K562 (cell line): ENCODE data around the gene PRSS38. TPM values are rescaled to one million over a fixed set of nuclear protein-coding genes. Genes with fewer than 3 reads are reported as not detected.

Experiments
- ATAC-seq: fragments of 200-7000 bp; cut with Tn5 transposase; 3 replicates; pipeline ENCODE4 v1.9.1; 2020; ENCODE audit warnings: moderate library complexity
- BruUV-seq: library from RNA; stranded (reverse); fragments of 400-500 nt; replicated peaks from 2 replicates; lab custom pipeline; 2021; lab: Mats Ljungman, UMichigan
- CTCF ChIA-PET: fragments of 300-600 bp; formaldehyde crosslinking; extraction: SDS; loops from one replicate; lab custom pipeline; 2021; ENCODE audit warnings: low intra/inter-chr PET ratio; lab: Yijun Ruan, JAX
- POLR2A ChIA-PET: fragments of 300-600, 350-650 bp; sonication (Branson Sonifier 250); formaldehyde crosslinking; extraction: SDS; loops from one replicate; lab custom pipeline; 2021; ENCODE audit warnings: antibody characterized with exemption, inconsistent platforms; lab: Yijun Ruan, JAX
- DNase-seq, 4 experiments: peaks; one replicate each; pipeline versions ENCODE4 v3.0.0 to v3.0.0-alpha.2; 2011 to 2018; ENCODE audit warnings: low spot score in 3 of 4, mixed read lengths in 3 of 4; ENCODE audit errors: extremely low read depth in 1 of 4
- FAIRE-seq: peaks from 2 replicates; lab custom pipeline; 2011; peaks lifted over from hg19 to GRCh38; lab: Jason Lieb, UNC
- H2AFZ ChIP-seq: 2 replicates; pipeline ENCODE4 v1.6.0; 2011; ENCODE audit warnings: low read depth, low read length, control low read depth, inconsistent platforms
- H3K27ac ChIP-seq: fragments of 200-600 bp; 3 replicates; pipeline ENCODE4 v1.8.0; 2011; ENCODE audit warnings: low read depth, mild to moderate bottlenecking, control low read depth, inconsistent platforms, low read length, moderate library complexity, mixed read lengths; ENCODE audit errors: extremely low read depth
- H3K27me3 ChIP-seq, 2 experiments: fragments of 300-600 bp in 1 of 2; 2 replicates in 1 of 2; 3 replicates in 1 of 2; pipeline versions ENCODE4 v1.6.0 to v1.8.0; 2011; ENCODE audit warnings: inconsistent platforms in 2 of 2, low read length in 2 of 2, mild to moderate bottlenecking in 1 of 2, mixed read lengths in 1 of 2, moderate library complexity in 1 of 2; ENCODE audit not compliant: control insufficient read depth in 2 of 2, insufficient read depth in 2 of 2
- H3K36me3 ChIP-seq: fragments of 300-600 bp; 3 replicates; pipeline ENCODE4 v1.8.0; 2011; ENCODE audit warnings: mild to moderate bottlenecking, low read length, inconsistent platforms; ENCODE audit not compliant: control insufficient read depth, insufficient read depth
- H3K4me1 ChIP-seq, 2 experiments: fragments of 200-600 bp in 1 of 2; replicated peaks in 1 of 2; 2 replicates in 1 of 2; 3 replicates in 1 of 2; pipeline versions ENCODE4 v1.5.1 to v1.8.0; 2011; ENCODE audit warnings: inconsistent platforms in 2 of 2, low read length in 2 of 2, mild to moderate bottlenecking in 1 of 2, mixed read lengths in 1 of 2, moderate library complexity in 1 of 2; ENCODE audit not compliant: control insufficient read depth in 2 of 2, insufficient read depth in 2 of 2
- H3K4me2 ChIP-seq: 2 replicates; pipeline ENCODE4 v1.6.1; 2011; ENCODE audit warnings: low read length, control low read depth, inconsistent platforms, mixed read lengths; ENCODE audit not compliant: insufficient read depth
- H3K4me3 ChIP-seq: fragments of 200-600 bp; sonication (generic), shearing (Covaris generic); 2 replicates; pipeline ENCODE4 v1.5.1; 2016; ENCODE audit warnings: control low read depth, inconsistent platforms
- H3K79me2 ChIP-seq: fragments of 200-600 bp; 3 replicates; pipeline ENCODE4 v1.8.0; 2011; ENCODE audit warnings: low read length, inconsistent platforms; ENCODE audit not compliant: control insufficient read depth, insufficient read depth
- H3K9ac ChIP-seq, 2 experiments: 2 replicates each; pipeline versions ENCODE4 v1.6.0 to v1.6.1; 2011; ENCODE audit warnings: low read depth in 2 of 2, low read length in 2 of 2, control low read depth in 1 of 2, inconsistent platforms in 1 of 2, mild to moderate bottlenecking in 1 of 2, mixed read lengths in 1 of 2; ENCODE audit not compliant: insufficient read depth in 1 of 2
- H3K9me1 ChIP-seq: one replicate; pipeline ENCODE4 v1.6.0; 2011; ENCODE audit warnings: inconsistent platforms, mild to moderate bottlenecking, low read length, moderate library complexity; ENCODE audit not compliant: control insufficient read depth, insufficient read depth
- H3K9me3 ChIP-seq: replicated peaks from 2 replicates; pipeline ENCODE4 v1.5.1; 2011; ENCODE audit warnings: low read depth, low read length, inconsistent platforms; ENCODE audit not compliant: control insufficient read depth, insufficient read depth
- H4K20me1 ChIP-seq: replicated peaks from 2 replicates; pipeline ENCODE4 v1.6.1; 2011; ENCODE audit warnings: low read length, inconsistent platforms, mixed read lengths; ENCODE audit not compliant: control insufficient read depth, insufficient read depth
- GATAD2A ChIP-seq: fragments of 450-650 bp; IDR thresholded peaks from 2 replicates; pipeline ENCODE4 v1.6.1; 2017
- LARP7 ChIP-seq: fragments of 450-650 bp; IDR thresholded peaks from 2 replicates; pipeline ENCODE4 v1.6.1; 2016
- NFATC3 ChIP-seq: fragments of 450-650 bp; IDR thresholded peaks from 2 replicates; pipeline ENCODE4 v1.6.1; 2017; ENCODE audit warnings: mild to moderate bottlenecking
- ZFP36 ChIP-seq: fragments of 150-350 bp; IDR thresholded peaks from 2 replicates; pipeline ENCODE4 v1.6.1; 2018; ENCODE audit warnings: low read length, low read depth; ENCODE audit not compliant: partially characterized antibody
- ZNF184 ChIP-seq: sonication (generic); formaldehyde crosslinking; IDR thresholded peaks from 2 replicates; pipeline ENCODE4 v1.5.0; 2020; ENCODE audit warnings: missing genetic modification reagents
- ZNF282 ChIP-seq: sonication (generic); formaldehyde crosslinking; IDR thresholded peaks from 2 replicates; pipeline ENCODE4 v1.8.1; 2023; ENCODE audit warnings: missing genetic modification reagents
- ZNF668 ChIP-seq: fragments of 250-450 bp; sonication (Bioruptor Pico); IDR thresholded peaks from 2 replicates; pipeline ENCODE4 v1.8.0; 2022; ENCODE audit warnings: mild to moderate bottlenecking, inconsistent platforms
- ZZZ3 ChIP-seq: fragments of 450-650 bp; IDR thresholded peaks from 2 replicates; pipeline ENCODE4 v1.6.1; 2016; ENCODE audit warnings: antibody characterized with exemption, mild to moderate bottlenecking, moderate library complexity
- WGBS: fragments of 100-300 bp; shearing (Covaris generic); methylation state at CpG from one replicate; pipeline ENCODE4 v1.1.6; 2016; ENCODE audit warnings: low coverage, mixed read lengths; ENCODE audit not compliant: insufficient coverage; ENCODE audit errors: missing lambda C conversion rate; 5-methylcytosine and 5-hydroxymethylcytosine counted together
- in situ Hi-C: fragments of 300-500 bp; cut with MboI; formaldehyde crosslinking; loops from 4 replicates; pipeline ENCODE4 v1.15.0; 2018; ENCODE audit warnings: inconsistent platforms, mixed read lengths
- intact Hi-C: fragments of 100-400 bp; cut with micrococcal nuclease; formaldehyde crosslinking; loops from 2 replicates; pipeline ENCODE4 v1.14.2; 2022
- polyA plus RNA-seq, 8 experiments: library from polyadenylated mRNA; depleted of rRNA in 4 of 8; stranded (reverse) in 5 of 8; unstranded in 3 of 8; fragments of >200 nt; fragmentation: Nextera tagmentation in 2 of 8; fragmentation: Illumina TruSeq in 1 of 8; extraction: Ambion mirVana in 2 of 8; extraction: Trizol in 1 of 8; gene quantifications; 2 replicates each; pipeline versions ENCODE4 v1.2.1 to v1.2.3, GENCODE V29; 2011 to 2014; ENCODE audit warnings: inconsistent platforms in 1 of 8, missing spikeins in 1 of 8
- total RNA-seq, 7 experiments: library from RNA; depleted of rRNA in 6 of 7; stranded (reverse); fragments of >200 nt in 6 of 7; fragmentation: Illumina TruSeq in 2 of 7; extraction: Trizol in 2 of 7; gene quantifications; 2 replicates each; pipeline versions ENCODE4 v1.2.1 to v1.2.3, GENCODE V29; 2011 to 2021; ENCODE audit warnings: low replicate concordance in 1 of 7
- TF ChIP-seq, protein P1 (sequence below): fragments of 200-800 bp; sonication (Bioruptor generic); IDR thresholded peaks from 2 replicates; pipeline ENCODE4 v1.6.1; 2017; ENCODE audit warnings: missing genetic modification characterization, missing compliant biosample characterization
- TF ChIP-seq, protein P2 (sequence below): fragments of 450-650 bp; IDR thresholded peaks from 2 replicates; pipeline ENCODE4 v1.6.1; 2018; ENCODE audit warnings: mild to moderate bottlenecking, low read depth; ENCODE audit not compliant: partially characterized antibody
- TF ChIP-seq, protein P3 (sequence below): fragments of 250-450 bp; sonication (Bioruptor Pico); IDR thresholded peaks from 2 replicates; pipeline ENCODE4 v1.4.0; 2020; ENCODE audit warnings: borderline replicate concordance
- TF ChIP-seq, protein P4 (sequence below), 2 experiments: IDR thresholded peaks in 1 of 2; conservative IDR thresholded peaks in 1 of 2; 2 replicates each; pipeline ENCODE4 v1.6.1; 2016; ENCODE audit warnings: low read depth in 2 of 2, mild to moderate bottlenecking in 1 of 2, missing compliant biosample characterization in 1 of 2, missing genetic modification characterization in 1 of 2, moderate library complexity in 1 of 2

PRSS38 gene
- total and polyA plus RNA-seq, 9 of the 15 experiments (the other 6 are each of a cell fraction or from before 2014, with no cell fraction given): 0.09 to 0.14 TPM; not detected in 7

DNA sequence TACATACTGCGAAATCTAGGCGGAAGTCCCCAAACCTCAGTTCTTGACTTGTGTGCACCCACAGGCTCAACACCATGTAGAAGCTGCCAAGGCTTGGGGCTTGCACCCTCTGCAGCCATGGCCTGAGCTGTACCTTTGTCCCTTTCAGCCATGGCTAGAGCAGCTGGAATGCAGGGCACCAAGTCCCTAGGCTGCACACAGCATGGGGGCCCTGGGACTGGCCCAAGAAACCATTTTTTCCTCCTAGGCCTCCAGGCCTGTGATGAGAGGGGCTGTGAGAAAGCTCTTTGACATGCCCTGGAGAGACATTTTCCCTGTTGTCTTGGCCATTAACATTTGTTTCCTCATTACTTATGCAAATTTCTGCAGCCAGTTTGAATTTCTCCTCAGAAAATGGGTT, 1.5 kb upstream of the PRSS38 start (continued):
- TF ChIP-seq, protein P1, sequence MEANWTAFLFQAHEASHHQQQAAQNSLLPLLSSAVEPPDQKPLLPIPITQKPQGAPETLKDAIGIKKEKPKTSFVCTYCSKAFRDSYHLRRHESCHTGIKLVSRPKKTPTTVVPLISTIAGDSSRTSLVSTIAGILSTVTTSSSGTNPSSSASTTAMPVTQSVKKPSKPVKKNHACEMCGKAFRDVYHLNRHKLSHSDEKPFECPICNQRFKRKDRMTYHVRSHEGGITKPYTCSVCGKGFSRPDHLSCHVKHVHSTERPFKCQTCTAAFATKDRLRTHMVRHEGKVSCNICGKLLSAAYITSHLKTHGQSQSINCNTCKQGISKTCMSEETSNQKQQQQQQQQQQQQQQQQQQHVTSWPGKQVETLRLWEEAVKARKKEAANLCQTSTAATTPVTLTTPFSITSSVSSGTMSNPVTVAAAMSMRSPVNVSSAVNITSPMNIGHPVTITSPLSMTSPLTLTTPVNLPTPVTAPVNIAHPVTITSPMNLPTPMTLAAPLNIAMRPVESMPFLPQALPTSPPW (CRISPR knock-in tag): no peak
- no peak for TF ChIP-seq LARP7
- no peak for TF ChIP-seq ZNF668 (CRISPR knock-in tag)
- peak; percentile 92 for TF ChIP-seq ZFP36
- TF ChIP-seq, protein P2, sequence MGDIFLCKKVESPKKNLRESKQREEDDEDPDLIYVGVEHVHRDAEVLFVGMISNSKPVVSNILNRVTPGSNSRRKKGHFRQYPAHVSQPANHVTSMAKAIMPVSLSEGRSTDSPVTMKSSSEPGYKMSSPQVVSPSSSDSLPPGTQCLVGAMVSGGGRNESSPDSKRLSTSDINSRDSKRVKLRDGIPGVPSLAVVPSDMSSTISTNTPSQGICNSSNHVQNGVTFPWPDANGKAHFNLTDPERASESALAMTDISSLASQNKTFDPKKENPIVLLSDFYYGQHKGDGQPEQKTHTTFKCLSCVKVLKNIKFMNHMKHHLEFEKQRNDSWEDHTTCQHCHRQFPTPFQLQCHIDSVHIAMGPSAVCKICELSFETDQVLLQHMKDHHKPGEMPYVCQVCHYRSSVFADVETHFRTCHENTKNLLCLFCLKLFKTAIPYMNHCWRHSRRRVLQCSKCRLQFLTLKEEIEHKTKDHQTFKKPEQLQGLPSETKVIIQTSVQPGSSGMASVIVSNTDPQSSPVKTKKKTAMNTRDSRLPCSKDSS: peak; percentile 69

DNA sequence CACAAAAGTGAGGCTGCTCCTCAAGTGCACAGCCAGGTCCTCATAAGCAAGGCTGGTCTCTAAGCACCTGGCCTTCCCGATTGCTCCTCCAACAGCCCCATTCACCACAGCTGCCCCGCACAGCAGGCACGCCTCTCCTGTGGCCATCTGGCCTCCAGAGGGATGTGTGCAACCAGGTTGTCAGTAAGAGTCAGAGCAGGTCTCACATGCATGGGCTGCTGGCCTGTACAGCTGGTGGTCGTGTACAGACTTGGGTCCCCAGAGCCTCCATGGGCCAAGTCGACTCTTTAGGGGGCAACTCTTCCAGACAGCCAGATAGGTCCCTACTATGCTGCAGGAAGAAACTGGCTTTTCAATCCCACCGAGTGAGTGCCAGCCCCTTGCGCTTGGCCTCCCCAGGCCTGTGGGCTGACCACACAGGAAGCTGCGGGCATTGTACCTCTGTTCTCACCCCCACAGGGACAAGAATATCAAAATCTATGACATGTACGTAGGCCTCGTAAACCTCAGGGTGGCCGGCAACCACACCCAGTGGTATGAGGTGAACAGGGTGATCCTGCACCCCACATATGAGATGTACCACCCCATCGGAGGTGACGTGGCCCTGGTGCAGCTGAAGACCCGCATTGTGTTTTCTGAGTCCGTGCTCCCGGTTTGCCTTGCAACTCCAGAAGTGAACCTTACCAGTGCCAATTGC, 1.4 kb downstream of the PRSS38 start:
- Histone ChIP-seq H3K4me1 (peaks cover 0 to 9% of the 10 kb centered on the region in 2 experiments; a peak in 1 of 5 replicates), H3K27ac (no peak overlapping the region), H2AFZ (no peak overlapping the region), H3K9ac (no peak overlapping the region), H3K4me3 (no peak overlapping the region), H3K9me1 (no peaks in the 10 kb centered on the region), H3K27me3 (peaks cover 0 to 9% of the 10 kb centered on the region in 2 experiments; a peak in 1 of 5 replicates), H3K79me2 (no peaks in the 10 kb centered on the region), H3K9me3 (no peaks in the 10 kb centered on the region; the same call in none of the 2 replicates), H4K20me1 (no peaks in the 10 kb centered on the region), H3K36me3 (no peaks in the 10 kb centered on the region), H3K4me2 (no peak overlapping the region)
- POLR2A ChIA-PET: interaction anchor here (1.0 kb wide), 1 partner anchor 10 kb away, joined by 3 read pairs; no protein-coding TSS in a partner anchor
- intact Hi-C loops (no loop called here), in situ Hi-C loops (no loop called here)
- WGBS: 6% methylated on average over 16 of the region's 16 CpGs
- BruUV-seq: no TSS peak
- CTCF ChIA-PET: no interaction called here
- peak; percentile 34; the same call in 2 of the 3 replicates for ATAC-seq
- FAIRE-seq: no peak
- DNase-seq: no peak
- TF ChIP-seq ZNF282 (CRISPR knock-in tag): no peak
- TF ChIP-seq, protein P3, sequence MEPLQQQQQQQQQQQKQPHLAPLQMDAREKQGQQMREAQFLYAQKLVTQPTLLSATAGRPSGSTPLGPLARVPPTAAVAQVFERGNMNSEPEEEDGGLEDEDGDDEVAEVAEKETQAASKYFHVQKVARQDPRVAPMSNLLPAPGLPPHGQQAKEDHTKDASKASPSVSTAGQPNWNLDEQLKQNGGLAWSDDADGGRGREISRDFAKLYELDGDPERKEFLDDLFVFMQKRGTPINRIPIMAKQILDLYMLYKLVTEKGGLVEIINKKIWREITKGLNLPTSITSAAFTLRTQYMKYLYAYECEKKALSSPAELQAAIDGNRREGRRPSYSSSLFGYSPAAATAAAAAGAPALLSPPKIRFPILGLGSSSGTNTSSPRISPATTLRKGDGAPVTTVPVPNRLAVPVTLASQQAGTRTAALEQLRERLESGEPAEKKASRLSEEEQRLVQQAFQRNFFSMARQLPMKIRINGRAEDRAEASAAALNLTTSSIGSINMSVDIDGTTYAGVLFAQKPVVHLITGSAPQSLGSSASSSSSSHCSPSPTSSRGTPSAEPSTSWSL: no peak
- no peak for TF ChIP-seq ZNF184 (CRISPR knock-in tag)
- TF ChIP-seq NFATC3: no peak
- TF ChIP-seq GATAD2A: no peak
- TF ChIP-seq, protein P4, sequence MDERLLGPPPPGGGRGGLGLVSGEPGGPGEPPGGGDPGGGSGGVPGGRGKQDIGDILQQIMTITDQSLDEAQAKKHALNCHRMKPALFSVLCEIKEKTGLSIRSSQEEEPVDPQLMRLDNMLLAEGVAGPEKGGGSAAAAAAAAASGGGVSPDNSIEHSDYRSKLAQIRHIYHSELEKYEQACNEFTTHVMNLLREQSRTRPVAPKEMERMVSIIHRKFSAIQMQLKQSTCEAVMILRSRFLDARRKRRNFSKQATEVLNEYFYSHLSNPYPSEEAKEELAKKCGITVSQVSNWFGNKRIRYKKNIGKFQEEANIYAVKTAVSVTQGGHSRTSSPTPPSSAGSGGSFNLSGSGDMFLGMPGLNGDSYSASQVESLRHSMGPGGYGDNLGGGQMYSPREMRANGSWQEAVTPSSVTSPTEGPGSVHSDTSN (CRISPR knock-in tag; IDR thresholded peaks at IDR 0.05; ENCODE audit: low read depth): no peak
- TF ChIP-seq, protein P4 (tag; conservative IDR thresholded peaks at IDR 0.05; ENCODE audit: low read depth): no peak
- TF ChIP-seq ZZZ3: no peak
